Peyer's patch (tissue), 4 donors: ENCODE data around the gene FAH.

ENCODE experiments used
- CTCF ChIP-seq, 6 experiments: fragments of 450-650 bp in 4 of 6; fragments of 200-600 bp in 2 of 6; sonication (generic) in 1 of 6; IDR thresholded peaks; one replicate each; pipeline ENCODE4 v1.5.1; 2017 to 2019; ENCODE audit warnings: antibody characterized with exemption in 6 of 6, mild to moderate bottlenecking in 3 of 6, moderate library complexity in 1 of 6
- POLR2A ChIP-seq, 2 donors: fragments of 450-650 bp; IDR thresholded peaks; one replicate each; pipeline ENCODE4 v1.5.1; 2017; ENCODE audit warnings: antibody characterized with exemption in 2 of 2, mild to moderate bottlenecking in 2 of 2, moderate library complexity in 2 of 2

GRCh38 chr15:80106051-80106450 is 46.7 kb upstream of the FAH start:
- no peak for TF ChIP-seq CTCF (IDR thresholded peaks at IDR 0.05)
- TF ChIP-seq POLR2A (IDR thresholded peaks at IDR 0.05): no peak
